SK-MEL-5 (cell line): ENCODE results near the gene ZNF827. TPM values are rescaled to one million over a fixed set of nuclear protein-coding genes. Genes with fewer than 3 reads are reported as not detected.

ENCODE experiments used
- DNase-seq: peaks from one replicate; pipeline ENCODE4 v3.0.0-alpha.2; 2016; ENCODE audit warnings: low read depth, low spot score
- in situ Hi-C: cut with HindIII; loops from 2 replicates; pipeline ENCODE4 v1.10.0; 2016; ENCODE audit warnings: low sequenced_read_pairs, high pct_unique_total_duplicates, low pct_unique_long_range_greater_than_20kb
- total RNA-seq: library from RNA; depleted of rRNA; stranded (reverse); fragments of >200 nt; shearing (Covaris generic); gene quantifications from 2 replicates; pipeline ENCODE4 v1.2.3, GENCODE V29; 2014

Gene ZNF827
- total RNA-seq, 1 experiment from 2014 or later: 5.8 TPM

- DNase-seq: no peak
- in situ Hi-C loops: no loop called here
These were observed 142.3 kb downstream of the ZNF827 start for GRCh38 chr4:145796346-145796745.

GRCh38 chr4:145795521-145795920, 143.1 kb downstream of the ZNF827 start:
- in situ Hi-C loops: no loop called here
- DNase-seq: no peak

- in situ Hi-C loops: no loop called here
- DNase-seq: no peak
These were observed 146.2 kb downstream of the ZNF827 start for GRCh38 chr4:145792429-145792828.

GRCh38 chr4:145791988-145792387, 146.6 kb downstream of the ZNF827 start:
- DNase-seq: no peak
- in situ Hi-C loops: no loop called here

GRCh38 chr4:145788755-145789154, 149.9 kb downstream of the ZNF827 start:
- DNase-seq: no peak

GRCh38 chr4:145786830-145787229, 151.8 kb downstream of the ZNF827 start:
- DNase-seq: no peak
- in situ Hi-C loops: no loop called here

More at GRCh38 chr4:145788755-145789154, 149.9 kb downstream of the ZNF827 start:
- in situ Hi-C loops: no loop called here

GRCh38 chr4:145786261-145786660, 152.4 kb downstream of the ZNF827 start:
- in situ Hi-C loops: no loop called here
- no peak for DNase-seq

- no peak for DNase-seq
- in situ Hi-C loops: no loop called here
These were observed 153.1 kb downstream of the ZNF827 start for GRCh38 chr4:145785391-145786008.

- in situ Hi-C loops: no loop called here
These were observed 154.6 kb downstream of the ZNF827 start for GRCh38 chr4:145784036-145784435.

GRCh38 chr4:145782756-145783155, 155.9 kb downstream of the ZNF827 start:
- DNase-seq: no peak
- in situ Hi-C loops: no loop called here

More at GRCh38 chr4:145784036-145784435, 154.6 kb downstream of the ZNF827 start:
- DNase-seq: no peak

- in situ Hi-C loops: no loop called here
- DNase-seq: no peak
These were observed 157.3 kb downstream of the ZNF827 start for GRCh38 chr4:145781351-145781750.

GRCh38 chr4:145779319-145779801, 159.3 kb downstream of the ZNF827 start:
- no peak for DNase-seq
- in situ Hi-C loops: no loop called here

- DNase-seq: no peak
- in situ Hi-C loops: no loop called here
These were observed 162.4 kb downstream of the ZNF827 start for GRCh38 chr4:145776208-145776607.

GRCh38 chr4:145775406-145775805, 163.2 kb downstream of the ZNF827 start:
- peak; percentile 4 for DNase-seq
- in situ Hi-C loops: no loop called here

GRCh38 chr4:145774473-145774872, 164.2 kb downstream of the ZNF827 start:
- DNase-seq: no peak
- in situ Hi-C loops: no loop called here

- in situ Hi-C loops: no loop called here
- DNase-seq: no peak
These were observed 164.9 kb downstream of the ZNF827 start for GRCh38 chr4:145773581-145774234.

GRCh38 chr4:145772347-145772746, 166.3 kb downstream of the ZNF827 start:
- DNase-seq: no peak
- in situ Hi-C loops: no loop called here

- in situ Hi-C loops: no loop called here
- DNase-seq: no peak
These were observed 168.5 kb downstream of the ZNF827 start for GRCh38 chr4:145770124-145770523.

GRCh38 chr4:145769450-145770037, 169.1 kb downstream of the ZNF827 start:
- no peak for DNase-seq
- in situ Hi-C loops: no loop called here
